HG03460 (cell line): ENCODE data around the gene RAB1A.

ENCODE experiments used
- ATAC-seq: cut with Tn5 transposase; IDR thresholded peaks from one replicate; pipeline ENCODE4 v1.9.1; 2021; ENCODE audit not compliant: unreplicated experiment

RAB1A gene

GRCh38 chr2:65062843-65063825 lies 66.8 kb downstream of the RAB1A start:
- no peak for ATAC-seq

GRCh38 chr2:65061910-65062339 lies 68.0 kb downstream of the RAB1A start:
- no peak for ATAC-seq

- ATAC-seq: no peak
Measured at GRCh38 chr2:65061146-65061909, 68.6 kb downstream of the RAB1A start.

- no peak for ATAC-seq
Measured at GRCh38 chr2:65059071-65059470, 70.8 kb downstream of the RAB1A start.

- peak; percentile 24 for ATAC-seq
Measured at GRCh38 chr2:65057391-65058052, 72.4 kb downstream of the RAB1A start.

GRCh38 chr2:65057054-65057375 lies 72.9 kb downstream of the RAB1A start:
- ATAC-seq: no peak

GRCh38 chr2:65056215-65057053 lies 73.5 kb downstream of the RAB1A start, which contains the start of gene CEP68:
Gene CEP68 (plus strand): TSS chr2:65056416. CDS start chr2:65069445, 13,029 bp downstream.
- ATAC-seq: peak; percentile 77

GRCh38 chr2:65055422-65056214 lies 74.3 kb downstream of the RAB1A start:
- peak; percentile 23 for ATAC-seq

- ATAC-seq: no peak
Measured at GRCh38 chr2:65054749-65055421, 75.0 kb downstream of the RAB1A start.

GRCh38 chr2:65053199-65053598 lies 76.7 kb downstream of the RAB1A start:
- peak; percentile 47 for ATAC-seq

- no peak for ATAC-seq
Measured at GRCh38 chr2:65050931-65051330, 79.0 kb downstream of the RAB1A start.

- no peak for ATAC-seq
Measured at GRCh38 chr2:65049010-65049639, 80.8 kb downstream of the RAB1A start.

- no peak for ATAC-seq
Measured at GRCh38 chr2:65046633-65047407, 83.1 kb downstream of the RAB1A start.

- no peak for ATAC-seq
Measured at GRCh38 chr2:65045651-65046050, 84.3 kb downstream of the RAB1A start.

GRCh38 chr2:65044097-65044735 lies 85.7 kb downstream of the RAB1A start:
- ATAC-seq: no peak

- ATAC-seq: no peak
Measured at GRCh38 chr2:65043001-65043400, 86.9 kb downstream of the RAB1A start.
